SK-N-SH (cell line): ENCODE data around the gene GTF3C2. TPM values are rescaled to one million over a fixed set of nuclear protein-coding genes. Genes with fewer than 3 reads are reported as not detected.
A peak's percentile ranks its signal among the peaks of the same experiment; 100 is the strongest.

Experiments
- CTCF ChIA-PET: fragments of 300-600, 350-600 bp; formaldehyde crosslinking; extraction: SDS; loops from one replicate; lab custom pipeline; 2021; lab: Yijun Ruan, JAX
- POLR2A ChIA-PET: fragments of 350-600 bp; sonication (Branson Sonifier 250); formaldehyde crosslinking; extraction: SDS; loops from one replicate; lab custom pipeline; 2020; ENCODE audit warnings: antibody characterized with exemption, inconsistent platforms; lab: Yijun Ruan, JAX
- DNase-seq: peaks from one replicate; pipeline ENCODE4 v3.0.0; 2012
- H2AFZ ChIP-seq: fragments of 200-600 bp; sonication (generic); 2 replicates; pipeline ENCODE4 v1.8.1; 2016; ENCODE audit warnings: antibody characterized with exemption, mild to moderate bottlenecking, low read depth
- H3F3A ChIP-seq: fragments of 200-600 bp; sonication (generic); replicated peaks from 2 replicates; pipeline ENCODE3; 2016; ENCODE audit warnings: antibody characterized with exemption, mild to moderate bottlenecking; ENCODE audit not compliant: insufficient read depth
- H3K27ac ChIP-seq, 2 experiments: fragments of 200-500 bp in 1 of 2; fragments of 200-600 bp in 1 of 2; sonication (Bioruptor generic) in 1 of 2; sonication (generic), shearing (Covaris generic) in 1 of 2; 2 replicates each; pipeline versions ENCODE4 v1.5.1 to v1.6.1; 2014 to 2016; ENCODE audit warnings: low read depth in 2 of 2, inconsistent platforms in 1 of 2, low read length in 1 of 2, mild to moderate bottlenecking in 1 of 2, mixed read lengths in 1 of 2
- H3K27me3 ChIP-seq: fragments of 200-600 bp; sonication (generic), shearing (Covaris generic); 2 replicates; pipeline ENCODE4 v1.6.1; 2016; ENCODE audit warnings: mixed run types; ENCODE audit not compliant: insufficient read depth
- H3K36me3 ChIP-seq, 2 experiments: fragments of 200-500 bp in 1 of 2; fragments of 200-600 bp in 1 of 2; sonication (Bioruptor generic) in 1 of 2; sonication (generic) in 1 of 2; replicated peaks in 1 of 2; 2 replicates each; pipeline versions ENCODE3 to v1.5.1; 2014 to 2016; ENCODE audit warnings: low read length in 1 of 2, mild to moderate bottlenecking in 1 of 2; ENCODE audit not compliant: insufficient read depth in 2 of 2, control insufficient read depth in 1 of 2
- H3K4me1 ChIP-seq, 2 experiments: fragments of 200-500 bp in 1 of 2; fragments of 200-600 bp in 1 of 2; sonication (Bioruptor generic) in 1 of 2; sonication (generic), shearing (Covaris generic) in 1 of 2; 2 replicates each; pipeline versions ENCODE4 v1.5.1 to v1.6.1; 2014 to 2016; ENCODE audit warnings: low read depth in 1 of 2, low read length in 1 of 2, mixed run types in 1 of 2; ENCODE audit not compliant: insufficient read depth in 2 of 2, control insufficient read depth in 1 of 2
- H3K4me2 ChIP-seq: fragments of 200-600 bp; sonication (generic), shearing (Covaris generic); 2 replicates; pipeline ENCODE4 v1.6.1; 2017; ENCODE audit warnings: mixed run types
- H3K4me3 ChIP-seq, 2 experiments: fragments of 200-500 bp in 1 of 2; fragments of 200-600 bp in 1 of 2; sonication (Bioruptor generic) in 1 of 2; sonication (generic), shearing (Covaris generic) in 1 of 2; 2 replicates each; pipeline versions ENCODE4 v1.5.1 to v1.8.1; 2014 to 2016; ENCODE audit warnings: low read depth in 2 of 2, inconsistent platforms in 1 of 2, low read length in 1 of 2, mild to moderate bottlenecking in 1 of 2, mixed read lengths in 1 of 2, moderate library complexity in 1 of 2
- H3K79me2 ChIP-seq: fragments of 200-600 bp; sonication (generic); 2 replicates; pipeline ENCODE4 v1.8.1; 2017; ENCODE audit warnings: mild to moderate bottlenecking; ENCODE audit not compliant: insufficient read depth
- H3K9ac ChIP-seq: fragments of 200-600 bp; sonication (generic); 2 replicates; pipeline ENCODE4 v1.6.1; 2017; ENCODE audit warnings: mixed run types
- H3K9me2 ChIP-seq: fragments of 200-600 bp; sonication (generic); 2 replicates; pipeline ENCODE4 v1.6.1; 2017; ENCODE audit warnings: mixed run types
- H3K9me3 ChIP-seq: fragments of 200-600 bp; sonication (generic); 2 replicates; pipeline ENCODE4 v1.6.1; 2017; ENCODE audit warnings: mixed run types, mild to moderate bottlenecking, moderate library complexity
- H4K20me1 ChIP-seq: fragments of 200-600 bp; sonication (generic); 2 replicates; pipeline ENCODE4 v1.6.1; 2017; ENCODE audit warnings: mild to moderate bottlenecking, mixed run types; ENCODE audit not compliant: insufficient read depth
- GATA2 ChIP-seq: sonication (generic); formaldehyde crosslinking; IDR thresholded peaks from 2 replicates; pipeline ENCODE4 v1.5.0; 2020; ENCODE audit warnings: mild to moderate bottlenecking, missing genetic modification reagents
- JUND ChIP-seq: IDR thresholded peaks from 2 replicates; pipeline ENCODE4 v1.4.0; 2012
- MEF2A ChIP-seq: IDR thresholded peaks from 2 replicates; pipeline ENCODE4 v1.4.0; 2012; ENCODE audit warnings: low read depth, borderline replicate concordance
- NRF1 ChIP-seq: IDR thresholded peaks from 2 replicates; pipeline ENCODE4 v1.6.1; 2012; ENCODE audit warnings: low read depth, mild to moderate bottlenecking, low read length
- POLR2AphosphoS5 ChIP-seq: IDR thresholded peaks from 2 replicates; pipeline ENCODE4 v1.6.1; 2012; ENCODE audit warnings: low read depth, low read length
- RAD21 ChIP-seq: IDR thresholded peaks from 2 replicates; pipeline ENCODE4 v1.6.1; 2012; ENCODE audit warnings: mild to moderate bottlenecking, low read length
- RCOR1 ChIP-seq: fragments of 150-350 bp; IDR thresholded peaks from 2 replicates; pipeline ENCODE4 v1.6.1; 2017; ENCODE audit warnings: antibody characterized with exemption, low read length
- RFX5 ChIP-seq: IDR thresholded peaks from 2 replicates; pipeline ENCODE4 v1.6.1; 2012; ENCODE audit warnings: mild to moderate bottlenecking, improper control_type of control experiment, low read length
- RXRA ChIP-seq: IDR thresholded peaks from 2 replicates; pipeline ENCODE4 v1.4.0; 2012; ENCODE audit warnings: low read depth, mild to moderate bottlenecking, borderline replicate concordance
- WGBS: methylation state at CpG from one replicate; pipeline ENCODE4 v1.1.6; 2017; ENCODE audit warnings: low lambda C conversion rate; 5-methylcytosine and 5-hydroxymethylcytosine counted together
- polyA plus RNA-seq, 3 experiments: library from polyadenylated mRNA; depleted of rRNA; stranded (reverse); fragments of >200 nt; gene quantifications; 2 replicates each; pipeline ENCODE4 v1.2.3, GENCODE V29; 2012
- TF ChIP-seq, protein P1 (sequence below): IDR thresholded peaks from 2 replicates; pipeline ENCODE4 v1.4.0; 2012; ENCODE audit warnings: low read depth
- TF ChIP-seq, protein P2 (sequence below): fragments of 150-350 bp; IDR thresholded peaks from 2 replicates; pipeline ENCODE4 v1.6.1; 2016; ENCODE audit warnings: mild to moderate bottlenecking, low read depth, low read length
- TF ChIP-seq, protein P3 (sequence below): IDR thresholded peaks from 2 replicates; pipeline ENCODE4 v1.4.0; 2012; ENCODE audit warnings: low read depth, borderline replicate concordance
- TF ChIP-seq, protein P4 (sequence below): IDR thresholded peaks from 2 replicates; pipeline ENCODE4; 2012

Gene GTF3C2
- polyA plus RNA-seq, 1 of the 3 experiments (the other 2 are of a cell fraction) = 65.8 TPM

DNA sequence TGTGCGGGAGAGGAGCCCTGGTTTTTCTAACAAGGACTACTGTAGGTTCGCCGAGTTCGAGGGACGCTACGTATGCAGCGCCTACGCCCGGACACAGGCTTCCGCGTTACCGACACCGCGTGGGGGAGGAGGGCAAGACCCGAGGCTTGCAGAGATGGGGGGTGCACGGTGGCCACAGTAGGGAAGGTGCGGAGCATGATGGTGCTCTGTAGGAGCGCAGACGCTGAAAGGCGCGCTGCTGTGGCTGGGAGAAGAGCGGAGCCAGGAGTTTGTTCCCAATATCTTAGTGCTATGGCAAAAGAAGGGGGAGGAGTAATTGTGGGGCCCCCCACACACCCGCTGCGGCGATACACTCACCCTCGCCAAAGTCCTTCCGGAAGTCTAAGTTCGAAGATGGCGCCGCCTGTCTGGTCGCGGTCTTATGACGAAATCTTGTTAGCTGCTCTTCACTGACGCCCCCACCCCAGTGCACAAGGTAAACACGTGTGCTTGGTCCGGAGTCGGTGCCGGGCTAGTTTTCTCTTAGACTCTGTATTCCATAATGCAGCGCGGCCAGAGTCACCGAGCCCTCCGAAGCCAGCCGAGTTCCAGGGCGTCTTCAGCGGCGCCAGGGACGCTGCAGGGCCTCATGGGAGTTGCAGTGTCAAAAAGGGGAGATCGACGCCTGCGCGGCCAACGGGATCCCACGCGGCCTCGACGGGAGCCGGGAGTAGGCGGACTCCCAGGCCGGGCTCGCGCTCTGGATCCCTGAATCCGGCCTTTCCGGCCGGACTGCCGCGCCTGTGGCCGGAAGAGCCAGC is at the start of gene GTF3C2 (continued):
- TF ChIP-seq MEF2A = no peak
- TF ChIP-seq RXRA = no peak
- TF ChIP-seq RAD21 = no peak
- TF ChIP-seq, protein P1, sequence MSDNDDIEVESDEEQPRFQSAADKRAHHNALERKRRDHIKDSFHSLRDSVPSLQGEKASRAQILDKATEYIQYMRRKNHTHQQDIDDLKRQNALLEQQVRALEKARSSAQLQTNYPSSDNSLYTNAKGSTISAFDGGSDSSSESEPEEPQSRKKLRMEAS = peak; percentile 92
- TF ChIP-seq POLR2AphosphoS5 = no peak; the same call in 1 of the 2 replicates
- TF ChIP-seq, protein P2, sequence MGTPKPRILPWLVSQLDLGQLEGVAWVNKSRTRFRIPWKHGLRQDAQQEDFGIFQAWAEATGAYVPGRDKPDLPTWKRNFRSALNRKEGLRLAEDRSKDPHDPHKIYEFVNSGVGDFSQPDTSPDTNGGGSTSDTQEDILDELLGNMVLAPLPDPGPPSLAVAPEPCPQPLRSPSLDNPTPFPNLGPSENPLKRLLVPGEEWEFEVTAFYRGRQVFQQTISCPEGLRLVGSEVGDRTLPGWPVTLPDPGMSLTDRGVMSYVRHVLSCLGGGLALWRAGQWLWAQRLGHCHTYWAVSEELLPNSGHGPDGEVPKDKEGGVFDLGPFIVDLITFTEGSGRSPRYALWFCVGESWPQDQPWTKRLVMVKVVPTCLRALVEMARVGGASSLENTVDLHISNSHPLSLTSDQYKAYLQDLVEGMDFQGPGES = no peak
- TF ChIP-seq, protein P3, sequence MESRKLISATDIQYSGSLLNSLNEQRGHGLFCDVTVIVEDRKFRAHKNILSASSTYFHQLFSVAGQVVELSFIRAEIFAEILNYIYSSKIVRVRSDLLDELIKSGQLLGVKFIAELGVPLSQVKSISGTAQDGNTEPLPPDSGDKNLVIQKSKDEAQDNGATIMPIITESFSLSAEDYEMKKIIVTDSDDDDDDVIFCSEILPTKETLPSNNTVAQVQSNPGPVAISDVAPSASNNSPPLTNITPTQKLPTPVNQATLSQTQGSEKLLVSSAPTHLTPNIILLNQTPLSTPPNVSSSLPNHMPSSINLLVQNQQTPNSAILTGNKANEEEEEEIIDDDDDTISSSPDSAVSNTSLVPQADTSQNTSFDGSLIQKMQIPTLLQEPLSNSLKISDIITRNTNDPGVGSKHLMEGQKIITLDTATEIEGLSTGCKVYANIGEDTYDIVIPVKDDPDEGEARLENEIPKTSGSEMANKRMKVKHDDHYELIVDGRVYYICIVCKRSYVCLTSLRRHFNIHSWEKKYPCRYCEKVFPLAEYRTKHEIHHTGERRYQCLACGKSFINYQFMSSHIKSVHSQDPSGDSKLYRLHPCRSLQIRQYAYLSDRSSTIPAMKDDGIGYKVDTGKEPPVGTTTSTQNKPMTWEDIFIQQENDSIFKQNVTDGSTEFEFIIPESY = peak; percentile 88
- TF ChIP-seq RCOR1 = no peak
- TF ChIP-seq NRF1 = peak; percentile 77

DNA sequence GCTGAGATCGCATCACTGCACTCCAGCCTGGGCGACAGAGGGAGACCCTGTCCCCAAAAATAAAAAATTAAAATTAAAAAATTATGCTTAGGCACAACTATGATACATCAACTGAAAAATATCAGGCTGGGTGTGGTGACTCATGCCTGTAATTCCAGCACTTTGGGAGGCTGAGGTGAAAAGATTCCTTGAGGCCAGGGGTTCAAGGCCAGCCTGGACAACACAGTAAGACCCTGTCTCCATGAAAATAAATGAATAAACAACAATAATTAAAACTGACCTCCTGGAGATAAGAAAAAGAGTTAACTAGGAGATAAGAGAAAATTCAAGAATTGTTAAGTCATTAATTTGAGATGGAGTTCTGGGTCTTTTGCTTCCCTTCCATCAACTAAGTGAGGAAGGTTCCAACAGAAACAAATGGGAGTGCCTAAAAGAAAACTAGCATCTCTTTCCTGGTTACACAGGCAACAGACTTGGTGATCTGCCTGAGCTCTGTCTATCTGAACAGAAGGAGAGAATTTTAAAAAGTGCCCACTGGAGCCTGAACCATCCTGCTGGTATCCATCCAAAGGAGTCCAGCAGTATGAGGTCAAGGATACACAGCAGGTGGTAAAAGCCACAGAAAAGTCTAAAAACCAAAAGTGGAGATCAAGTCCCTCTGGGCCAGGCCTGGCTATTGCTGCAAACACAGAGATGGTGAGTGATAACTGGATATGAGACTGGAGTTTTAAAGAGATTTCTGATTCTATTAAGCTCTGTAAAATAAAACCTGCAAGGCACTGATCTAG is 44.0 kb upstream of the GTF3C2 start:
- Histone ChIP-seq H3F3A (no peaks in the 10 kb centered on the region), H3K4me2 (no peak overlapping the region; the same call in 1 of the 2 replicates), H2AFZ (no peak overlapping the region), H3K79me2 (peaks cover 100% of the 10 kb centered on the region), H3K9ac (no peak overlapping the region), H3K36me3 (peaks cover 0 to 32% of the 10 kb centered on the region in 2 experiments), H3K27me3 (no peaks in the 10 kb centered on the region), H3K9me2 (no peaks in the 10 kb centered on the region), H3K4me1 (no peaks in the 10 kb centered on the region; a peak in 1 of 4 replicates), H4K20me1 (peaks cover 85% of the 10 kb centered on the region), H3K4me3 (no peak overlapping the region), H3K27ac (no peak overlapping the region; a peak in 1 of 4 replicates), H3K9me3 (no peaks in the 10 kb centered on the region)
- POLR2A ChIA-PET = interaction anchor here (0.7 to 1.4 kb wide), 3 partner anchors 9 to 29 kb away, joined by 3 read pairs; partner anchors contain the start of genes NRBP1 and PPM1G
- CTCF ChIA-PET = interaction anchor here (1.1 to 2.2 kb wide), 4 partner anchors 9 to 283 kb away, joined by 3 to 9 read pairs (median 4); partner anchors contain the start of genes PPM1G and ZNF513
- 100% methylated on average over 2 of the region's 2 CpGs for WGBS
- DNase-seq = no peak
- TF ChIP-seq, protein P4, sequence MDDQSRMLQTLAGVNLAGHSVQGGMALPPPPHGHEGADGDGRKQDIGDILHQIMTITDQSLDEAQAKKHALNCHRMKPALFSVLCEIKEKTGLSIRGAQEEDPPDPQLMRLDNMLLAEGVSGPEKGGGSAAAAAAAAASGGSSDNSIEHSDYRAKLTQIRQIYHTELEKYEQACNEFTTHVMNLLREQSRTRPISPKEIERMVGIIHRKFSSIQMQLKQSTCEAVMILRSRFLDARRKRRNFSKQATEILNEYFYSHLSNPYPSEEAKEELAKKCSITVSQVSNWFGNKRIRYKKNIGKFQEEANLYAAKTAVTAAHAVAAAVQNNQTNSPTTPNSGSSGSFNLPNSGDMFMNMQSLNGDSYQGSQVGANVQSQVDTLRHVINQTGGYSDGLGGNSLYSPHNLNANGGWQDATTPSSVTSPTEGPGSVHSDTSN = no peak
- TF ChIP-seq JUND (no peak), RFX5 (no peak), GATA2 (peak; percentile 19; the same call in 1 of the 2 replicates)
